ENCODE results near the gene GALNT9. TPM values are rescaled to one million over a fixed set of nuclear protein-coding genes. Genes with fewer than 3 reads are reported as not detected.

Gene GALNT9
- total and polyA plus RNA-seq, 4 experiments from 2014 or later = 0.61 TPM; not detected in 3

DNA sequence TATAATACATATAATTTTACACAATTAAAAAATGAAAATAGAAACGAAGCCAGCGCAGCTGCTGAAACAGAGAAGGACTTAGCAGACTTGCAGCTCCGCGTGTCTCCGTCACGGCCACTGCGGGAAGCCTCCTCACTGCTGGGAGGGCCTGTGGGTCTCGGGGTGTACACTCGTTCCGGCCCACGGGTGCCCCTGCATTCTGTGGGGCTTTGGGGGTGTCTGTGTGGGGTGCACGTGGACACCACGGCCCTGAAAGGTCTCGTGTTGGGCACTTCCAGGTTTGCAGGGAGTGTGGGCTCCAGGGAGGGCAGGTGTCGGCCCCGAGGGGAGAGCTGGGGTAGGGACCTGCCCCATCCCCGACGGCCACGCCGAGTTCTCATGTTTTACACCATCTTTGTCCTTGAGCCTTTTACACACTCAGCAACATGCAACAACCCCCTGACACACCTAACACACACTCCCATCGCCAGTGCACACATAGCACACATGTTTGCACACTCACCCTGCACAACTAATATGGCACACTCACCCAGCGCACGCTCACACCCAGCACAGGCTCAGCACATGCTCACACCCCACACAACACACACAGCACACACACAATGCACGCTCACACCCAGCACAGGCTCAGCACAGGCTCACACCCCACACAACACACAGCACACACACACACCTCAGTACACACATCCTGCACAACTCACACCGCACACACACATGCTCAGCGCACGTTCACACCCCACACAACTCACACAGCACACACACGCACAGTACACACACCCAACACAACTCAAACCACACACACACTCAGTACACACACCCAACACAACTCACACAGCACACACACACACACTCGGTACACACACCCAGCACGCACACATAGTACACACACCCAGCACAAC lies 148.5 kb downstream of the GALNT9 start:
- Mint-ChIP-seq H3K9me3 (peaks cover 0 to 21% (median 12%) of the 10 kb centered on the region in 8 donors), H3K27ac (peak overlapping the region in 1 of 7 donors; percentile 81), H3K4me1 (peaks cover 17 to 36% (median 31%) of the 10 kb centered on the region in 4 donors), H3K36me3 (peaks cover 2 to 5% of the 10 kb centered on the region in 2 donors), H3K4me3 (peak overlapping the region in 1 of 8 donors; percentile 40), H3K27me3 (peaks cover 3 to 5% of the 10 kb centered on the region in 2 donors)
- ChIA-PET POLR2A (ENCODE audit: partially characterized antibody) (interaction anchor here (3.0 kb wide), 1 partner anchor 9 kb away, joined by 37 read pairs; no protein-coding TSS in a partner anchor), CTCF (ENCODE audit: partially characterized antibody) (no interaction called here)
- DNase-seq = no peak
- Histone ChIP-seq H3K9me3 (ENCODE audit: control insufficient read depth in 1 of 2, low read length in 2 of 2) (peaks cover 0 to 4% of the 10 kb centered on the region in 2 donors), H3K27ac (ENCODE audit: low read depth, low read length) (no peak overlapping the region), H3K4me1 (ENCODE audit: insufficient read depth, low read length) (peaks cover 26% of the 10 kb centered on the region), H3K27me3 (ENCODE audit: insufficient read depth, low read length) (no peaks in the 10 kb centered on the region), H3K4me3 (ENCODE audit: low read length in 2 of 2) (no peak overlapping the region), H3K36me3 (ENCODE audit: insufficient read depth, low read length) (no peaks in the 10 kb centered on the region)
- intact Hi-C loops (cut with micrococcal nuclease) = no loop called here

GRCh38 chr12:132179431-132180362 lies 149.7 kb downstream of the GALNT9 start:
- Mint-ChIP-seq H3K9me3 (peaks cover 0 to 17% (median 11%) of the 10 kb centered on the region in 8 donors), H3K27ac (peak overlapping the region in 4 of 7 donors; percentile 6 to 93 (median 82)), H3K4me3 (peak overlapping the region in 4 of 8 donors; percentile 84 to 94 (median 92)), H3K27me3 (peaks cover 5% of the 10 kb centered on the region in 2 donors), H3K36me3 (peaks cover 0 to 5% of the 10 kb centered on the region in 2 donors), H3K4me1 (peaks cover 14 to 28% (median 26%) of the 10 kb centered on the region in 4 donors)
- peak overlapping the region; percentile 38 for H3K27ac ChIP-seq (ENCODE audit: low read depth, low read length)
- no peaks in the 10 kb centered on the region for H3K27me3 ChIP-seq (ENCODE audit: insufficient read depth, low read length)
- H3K9me3 ChIP-seq (ENCODE audit: control insufficient read depth in 1 of 2, low read length in 2 of 2) = peaks cover 0 to 4% of the 10 kb centered on the region in 2 donors
- CTCF ChIA-PET (ENCODE audit: partially characterized antibody) = interaction anchor here (0.8 to 1.7 kb wide), 3 partner anchors 10 to 39 kb away, joined by 3 to 8 read pairs (median 4); no protein-coding TSS in a partner anchor
- POLR2A ChIA-PET (ENCODE audit: partially characterized antibody) = interaction anchor here (1.1 to 3.0 kb wide), 4 partner anchors 8 to 39 kb away, joined by 4 to 37 read pairs (median 8); no protein-coding TSS in a partner anchor
- no peak overlapping the region for H3K4me3 ChIP-seq (ENCODE audit: low read length in 2 of 2)
- H3K36me3 ChIP-seq (ENCODE audit: insufficient read depth, low read length) = no peaks in the 10 kb centered on the region
- intact Hi-C loops (cut with micrococcal nuclease) = loop anchor here (2.0 kb wide), 1 partner anchor 17 kb away; no protein-coding TSS in a partner anchor
- H3K4me1 ChIP-seq (ENCODE audit: insufficient read depth, low read length) = peaks cover 18% of the 10 kb centered on the region
- no peak for DNase-seq

- Histone ChIP-seq H3K27me3 (ENCODE audit: insufficient read depth, low read length) (no peaks in the 10 kb centered on the region), H3K4me1 (ENCODE audit: insufficient read depth, low read length) (peaks cover 24% of the 10 kb centered on the region), H3K27ac (ENCODE audit: low read depth, low read length) (peak overlapping the region; percentile 38), H3K9me3 (ENCODE audit: control insufficient read depth in 1 of 2, low read length in 2 of 2) (peaks cover 0 to 4% of the 10 kb centered on the region in 2 donors), H3K4me3 (ENCODE audit: low read length in 2 of 2) (peak overlapping the region in 1 of 2 donors; percentile 20), H3K36me3 (ENCODE audit: insufficient read depth, low read length) (no peaks in the 10 kb centered on the region)
- peaks cover 0 to 11% (median 6%) of the 10 kb centered on the region in 8 donors for H3K9me3 Mint-ChIP-seq
- H3K27ac Mint-ChIP-seq = peak overlapping the region; percentile 72 to 97 (median 91)
- peaks cover 14 to 32% (median 28%) of the 10 kb centered on the region in 4 donors for H3K4me1 Mint-ChIP-seq
- peak; percentile 57 to 76 (median 72) for DNase-seq
- H3K4me3 Mint-ChIP-seq = peak overlapping the region; percentile 45 to 94 (median 88)
- no peaks in the 10 kb centered on the region for H3K36me3 Mint-ChIP-seq
- ChIA-PET CTCF (ENCODE audit: partially characterized antibody) (interaction anchor here (0.8 to 1.7 kb wide), 3 partner anchors 11 to 40 kb away, joined by 3 to 8 read pairs (median 4); no protein-coding TSS in a partner anchor), POLR2A (ENCODE audit: partially characterized antibody) (interaction anchor here (1.1 to 3.0 kb wide), 4 partner anchors 8 to 40 kb away, joined by 4 to 37 read pairs (median 8); no protein-coding TSS in a partner anchor)
- intact Hi-C loops (cut with micrococcal nuclease) = loop anchor here (1.0 to 2.0 kb wide), 2 partner anchors 10 to 16 kb away; no protein-coding TSS in a partner anchor
- H3K27me3 Mint-ChIP-seq = peaks cover 5% of the 10 kb centered on the region in 2 donors
Observed at GRCh38 chr12:132178801-132179401, 150.5 kb downstream of the GALNT9 start.

DNA sequence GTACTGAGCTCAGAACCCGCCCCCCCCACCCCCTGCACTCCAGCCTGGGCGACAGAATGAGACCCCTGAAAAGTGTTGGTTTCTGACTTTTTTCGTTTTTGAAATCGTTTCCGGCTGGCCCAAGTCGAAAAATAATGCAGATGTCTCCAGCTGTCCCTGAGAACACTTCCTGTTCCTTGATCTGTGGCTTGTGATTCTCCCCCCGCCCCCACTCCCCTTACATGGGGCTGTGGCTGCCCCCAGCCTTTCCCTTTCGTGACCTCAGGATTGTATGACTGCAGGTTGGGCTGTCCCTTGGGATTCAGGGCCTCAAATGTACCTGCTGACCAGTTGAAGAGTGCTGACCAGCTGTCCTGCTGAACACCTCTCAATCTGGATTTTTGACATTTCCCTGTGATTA lies 151.1 kb downstream of the GALNT9 start:
- H3K27me3 ChIP-seq (ENCODE audit: insufficient read depth, low read length) = no peaks in the 10 kb centered on the region
- peak overlapping the region; percentile 38 for H3K27ac ChIP-seq (ENCODE audit: low read depth, low read length)
- peak overlapping the region in 1 of 2 donors; percentile 20 for H3K4me3 ChIP-seq (ENCODE audit: low read length in 2 of 2)
- H3K4me3 Mint-ChIP-seq = peak overlapping the region in 7 of 8 donors; percentile 84 to 94 (median 88)
- H3K9me3 ChIP-seq (ENCODE audit: control insufficient read depth in 1 of 2, low read length in 2 of 2) = peaks cover 0 to 4% of the 10 kb centered on the region in 2 donors
- H3K36me3 ChIP-seq (ENCODE audit: insufficient read depth, low read length) = no peaks in the 10 kb centered on the region
- DNase-seq = no peak
- H3K27ac Mint-ChIP-seq = peak overlapping the region; percentile 35 to 97 (median 91)
- no peaks in the 10 kb centered on the region for H3K36me3 Mint-ChIP-seq
- H3K27me3 Mint-ChIP-seq = peaks cover 5% of the 10 kb centered on the region in 2 donors
- H3K9me3 Mint-ChIP-seq = peaks cover 0 to 9% (median 3%) of the 10 kb centered on the region in 8 donors
- H3K4me1 Mint-ChIP-seq = peaks cover 18 to 35% (median 30%) of the 10 kb centered on the region in 4 donors
- peaks cover 30% of the 10 kb centered on the region for H3K4me1 ChIP-seq (ENCODE audit: insufficient read depth, low read length)
- POLR2A ChIA-PET (ENCODE audit: partially characterized antibody) = interaction anchor here (1.1 to 3.0 kb wide), 4 partner anchors 9 to 41 kb away, joined by 4 to 37 read pairs (median 8); no protein-coding TSS in a partner anchor
- CTCF ChIA-PET (ENCODE audit: partially characterized antibody) = no interaction called here
- intact Hi-C loops (cut with micrococcal nuclease) = loop anchor here (1.0 to 2.0 kb wide), 2 partner anchors 11 to 16 kb away; no protein-coding TSS in a partner anchor

GRCh38 chr12:132176920-132177551 lies 152.4 kb downstream of the GALNT9 start:
- CTCF ChIA-PET (ENCODE audit: partially characterized antibody) = no interaction called here
- peaks cover 38% of the 10 kb centered on the region for H3K4me1 ChIP-seq (ENCODE audit: insufficient read depth, low read length)

More at GRCh38 chr12:132176920-132177551, 152.4 kb downstream of the GALNT9 start:
- Histone ChIP-seq H3K36me3 (ENCODE audit: insufficient read depth, low read length) (no peaks in the 10 kb centered on the region), H3K27me3 (ENCODE audit: insufficient read depth, low read length) (no peaks in the 10 kb centered on the region), H3K27ac (ENCODE audit: low read depth, low read length) (no peak overlapping the region), H3K4me3 (ENCODE audit: low read length in 2 of 2) (no peak overlapping the region), H3K9me3 (ENCODE audit: control insufficient read depth in 1 of 2, low read length in 2 of 2) (no peaks in the 10 kb centered on the region)
- Mint-ChIP-seq H3K9me3 (peaks cover 0 to 2% (median 0%) of the 10 kb centered on the region in 8 donors), H3K27ac (no peak overlapping the region), H3K27me3 (peaks cover 8 to 10% of the 10 kb centered on the region in 2 donors), H3K36me3 (no peaks in the 10 kb centered on the region), H3K4me3 (peak overlapping the region in 1 of 8 donors; percentile 5), H3K4me1 (peaks cover 23 to 45% (median 34%) of the 10 kb centered on the region in 4 donors)
- POLR2A ChIA-PET (ENCODE audit: partially characterized antibody) = interaction anchor here (1.0 to 1.1 kb wide), 2 partner anchors 10 to 12 kb away, joined by 3 read pairs; no protein-coding TSS in a partner anchor
- intact Hi-C loops (cut with micrococcal nuclease) = no loop called here
- DNase-seq = no peak

Data from CD4-positive, alpha-beta memory T cell (primary cell).